HG02870 (cell line): Measurements from ENCODE around the gene SLC7A8.

Source experiments
- ATAC-seq: cut with Tn5 transposase; IDR thresholded peaks from one replicate; pipeline ENCODE4 v1.9.1; 2021; ENCODE audit warnings: mild to moderate bottlenecking, moderate library complexity; ENCODE audit not compliant: unreplicated experiment

Gene SLC7A8

DNA sequence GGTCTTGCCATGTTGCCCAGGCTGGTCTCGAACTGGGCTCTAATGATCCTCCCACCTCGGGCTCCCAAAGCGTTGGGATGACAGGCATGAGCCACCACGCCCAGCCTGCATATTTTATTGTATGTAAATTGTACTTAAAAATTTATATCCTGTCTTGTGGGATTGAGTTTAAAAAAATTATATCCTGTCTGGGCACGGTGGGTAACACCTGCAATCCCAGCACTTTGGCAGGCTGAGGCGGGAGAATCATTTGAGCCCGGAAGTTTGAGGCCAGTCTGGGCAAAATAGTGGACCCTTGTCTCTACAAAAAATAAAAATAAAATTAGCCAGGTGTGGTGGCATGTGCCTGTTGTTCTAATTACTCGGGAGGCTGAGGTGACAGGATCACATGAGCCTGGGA is 50.5 kb downstream of the SLC7A8 start:
- ATAC-seq: no peak

DNA sequence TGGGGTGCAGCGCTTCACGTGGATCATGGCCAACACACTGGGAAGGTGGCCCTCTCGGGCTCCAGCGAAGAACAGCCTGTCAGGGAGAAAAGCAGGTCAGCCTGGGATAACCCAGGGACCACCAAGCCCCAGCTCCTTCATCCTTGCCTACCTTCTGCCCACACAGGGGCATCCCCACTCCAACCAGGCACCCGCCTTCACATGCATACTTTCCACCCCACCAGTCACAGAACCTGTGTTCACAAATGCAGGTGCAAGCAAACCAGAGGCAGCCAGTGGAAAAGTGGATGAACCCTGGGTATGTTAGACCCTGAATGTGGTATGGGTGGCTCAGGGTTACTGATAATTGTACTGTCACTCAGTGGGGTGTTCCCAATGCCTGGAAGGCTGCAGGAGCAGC is 52.0 kb downstream of the SLC7A8 start:
- no peak for ATAC-seq

DNA sequence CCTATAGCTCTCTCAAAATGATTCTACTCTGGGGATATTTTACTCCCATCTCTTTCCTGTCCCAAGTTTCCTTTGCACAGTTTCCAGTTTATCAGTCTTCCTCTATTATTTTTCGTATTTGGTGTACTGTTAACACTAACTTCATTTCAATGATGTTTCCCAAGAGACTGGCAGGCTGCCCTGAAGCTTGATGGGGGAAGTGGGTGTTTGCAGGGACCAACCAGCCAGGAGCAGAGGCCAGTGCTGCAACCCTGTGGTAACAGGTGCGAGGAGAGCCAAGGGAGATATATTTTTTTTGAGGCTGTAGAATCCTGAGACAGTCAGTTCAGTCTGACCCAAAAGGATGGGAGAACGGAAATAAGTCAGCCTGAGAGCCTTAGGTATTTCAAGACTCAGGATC is 52.6 kb downstream of the SLC7A8 start:
- no peak for ATAC-seq

DNA sequence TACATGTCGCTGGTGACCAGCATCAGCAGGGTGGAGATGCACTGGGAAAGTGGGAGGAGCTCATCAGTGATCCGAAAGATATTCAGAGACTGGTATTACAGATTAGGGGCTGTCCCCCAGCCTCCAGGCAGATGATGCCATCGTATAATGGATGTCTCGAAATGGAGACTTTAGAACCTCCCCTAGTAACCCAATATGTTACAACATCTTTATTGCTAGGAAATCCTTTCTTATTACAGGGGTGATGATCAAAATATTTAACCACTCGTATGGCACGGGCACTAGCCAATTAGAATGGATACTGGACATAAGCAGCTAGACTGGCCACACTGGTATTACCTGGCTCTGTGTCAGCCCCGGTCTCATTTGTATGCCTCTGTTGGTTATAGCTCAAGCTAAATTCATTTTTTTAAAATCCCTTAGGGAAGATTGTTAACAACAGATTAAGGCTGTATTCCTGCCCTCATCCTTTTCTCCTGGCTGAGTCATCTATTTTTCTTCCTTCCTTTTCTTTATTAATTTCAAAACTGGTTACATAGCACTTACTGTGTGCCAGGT is 53.6 kb downstream of the SLC7A8 start:
- no peak for ATAC-seq

DNA sequence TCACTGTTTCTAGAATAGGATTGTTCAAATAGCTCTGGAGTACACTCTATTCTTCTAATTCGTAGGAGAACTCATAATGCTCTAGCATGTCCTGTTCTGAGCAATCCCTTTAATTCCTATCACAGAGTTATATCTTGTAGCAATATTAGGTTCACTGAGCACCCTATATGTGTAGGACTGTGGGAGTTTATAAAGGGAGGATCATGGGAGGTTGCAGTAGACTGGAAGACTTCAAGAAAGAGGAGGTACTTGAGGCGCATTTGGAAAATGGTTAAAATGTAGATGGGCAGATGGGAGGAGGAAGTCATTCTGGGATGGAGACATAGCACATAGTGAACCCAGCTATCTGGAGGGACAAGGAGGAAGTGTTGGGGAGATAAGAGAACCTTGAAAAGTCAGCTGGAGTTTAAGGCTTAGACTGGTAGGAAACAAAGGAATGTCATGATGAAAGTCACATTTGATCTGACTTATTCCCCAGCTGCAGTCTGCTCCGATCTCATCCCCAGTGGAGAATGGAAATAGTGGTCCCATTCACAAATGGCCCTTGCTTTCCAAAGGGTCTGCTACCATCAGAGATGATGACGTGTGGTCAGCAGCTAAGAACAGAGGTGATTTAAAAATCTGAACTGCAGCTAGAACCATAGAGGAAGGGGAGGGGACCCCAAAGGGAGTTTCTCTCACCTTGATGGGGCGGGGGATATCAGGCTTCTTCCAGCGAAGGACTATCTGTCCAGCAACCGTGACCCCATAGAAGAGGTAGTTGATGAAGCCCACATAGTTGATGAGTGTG is 54.3 kb downstream of the SLC7A8 start:
- ATAC-seq: no peak

DNA sequence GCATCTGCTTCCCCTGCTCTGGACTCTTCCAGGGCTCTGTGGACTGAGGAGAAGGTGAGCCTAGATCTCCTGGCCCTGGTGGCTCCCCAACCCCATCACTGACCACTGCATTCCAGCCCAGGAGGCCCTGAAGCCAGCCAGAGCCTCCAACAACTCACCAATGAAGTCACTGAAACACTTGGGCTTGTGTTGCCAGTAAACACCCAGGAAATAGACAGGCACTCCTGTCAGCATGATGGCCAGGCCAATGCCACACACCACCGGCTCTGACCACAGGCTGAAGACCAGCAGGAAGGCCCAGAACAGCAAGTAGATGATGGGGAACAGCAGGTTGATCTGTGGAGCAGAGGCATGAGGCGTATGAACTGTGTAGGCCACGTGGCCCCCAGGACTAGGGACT is 55.6 kb downstream of the SLC7A8 start:
- ATAC-seq: no peak

DNA sequence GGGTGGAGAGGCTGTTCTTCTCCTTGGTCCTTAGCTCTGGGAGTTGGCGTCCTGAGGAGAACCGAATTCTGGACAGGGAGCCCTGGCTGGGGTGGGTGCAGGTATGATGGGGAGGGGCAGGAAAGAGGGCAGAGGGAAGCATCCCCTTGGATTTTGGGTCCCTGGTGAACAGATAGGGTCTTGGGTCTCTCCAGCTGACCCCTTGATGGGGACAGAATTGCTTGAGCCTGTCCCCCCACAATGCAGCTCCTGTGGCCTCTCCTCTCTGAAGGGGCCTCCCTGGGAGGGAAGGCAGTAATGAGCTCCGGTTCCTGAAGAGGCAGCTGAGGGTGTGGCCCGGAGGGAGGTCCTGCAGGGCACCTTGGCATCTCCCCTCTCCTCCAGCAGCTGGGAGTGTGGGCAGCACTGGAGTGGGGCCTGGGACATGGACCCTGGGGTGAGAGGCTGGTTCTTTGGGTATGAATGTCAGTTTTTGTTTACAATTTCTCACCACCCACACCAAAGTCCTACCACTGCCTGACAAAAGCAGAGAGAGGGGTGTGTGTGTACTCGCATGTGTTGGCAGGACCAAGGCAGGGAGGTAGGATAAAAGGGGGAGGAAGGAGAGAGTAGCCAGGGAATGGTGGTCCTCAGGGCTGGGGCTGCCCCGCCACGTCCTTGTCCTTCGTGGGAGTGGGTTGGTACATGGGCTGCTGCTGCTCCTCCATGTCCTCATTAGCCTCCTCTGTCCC is 56.7 kb downstream of the SLC7A8 start:
- ATAC-seq: no peak

DNA sequence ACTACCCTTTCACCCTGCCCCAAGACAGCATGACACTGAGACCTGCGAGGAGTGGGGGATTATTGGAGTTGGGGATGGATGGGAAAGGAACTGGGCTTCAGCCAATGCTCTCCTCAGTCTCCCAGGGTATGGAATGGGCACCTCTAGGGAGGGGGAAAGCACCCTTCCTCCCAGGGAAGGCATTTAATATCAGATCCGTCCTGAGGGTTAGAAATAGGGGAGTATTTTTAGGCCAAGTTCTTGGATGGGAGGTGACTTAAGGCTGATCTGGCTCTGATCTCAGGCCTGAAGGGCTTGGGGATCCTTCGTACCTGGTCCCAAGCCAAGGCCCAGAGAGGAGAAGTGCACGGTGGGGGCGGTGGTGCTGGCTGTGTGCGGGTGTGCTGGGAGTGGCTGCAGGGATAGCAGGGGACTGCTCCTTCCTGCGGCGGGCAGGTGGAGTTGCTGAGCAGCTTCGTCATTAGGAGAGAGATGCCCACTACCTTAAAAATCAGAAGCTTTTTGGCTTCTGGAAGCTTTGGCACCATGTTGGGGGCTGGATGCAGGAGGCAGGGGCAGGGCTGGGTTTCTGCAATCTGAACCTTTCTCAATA is 57.4 kb downstream of the SLC7A8 start:
- no peak for ATAC-seq

DNA sequence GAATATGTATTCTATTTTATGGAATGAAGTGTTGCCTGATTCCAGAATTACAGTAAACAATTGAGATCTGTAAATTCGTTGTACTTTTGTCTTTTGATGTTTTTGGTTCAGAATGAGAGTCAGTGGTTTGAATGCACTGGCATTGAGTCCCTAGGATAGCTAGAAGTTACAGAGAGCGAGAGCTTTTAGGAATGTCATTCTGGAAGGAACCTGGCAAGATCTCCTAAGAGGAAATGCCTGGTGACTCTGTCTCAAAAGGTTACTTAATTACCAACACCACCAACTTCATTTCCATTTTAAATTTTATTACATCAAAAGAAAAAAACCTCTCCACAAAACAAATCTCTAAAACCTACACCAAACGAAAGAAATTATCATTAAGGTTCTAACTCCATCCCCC is 58.4 kb downstream of the SLC7A8 start:
- ATAC-seq: no peak

DNA sequence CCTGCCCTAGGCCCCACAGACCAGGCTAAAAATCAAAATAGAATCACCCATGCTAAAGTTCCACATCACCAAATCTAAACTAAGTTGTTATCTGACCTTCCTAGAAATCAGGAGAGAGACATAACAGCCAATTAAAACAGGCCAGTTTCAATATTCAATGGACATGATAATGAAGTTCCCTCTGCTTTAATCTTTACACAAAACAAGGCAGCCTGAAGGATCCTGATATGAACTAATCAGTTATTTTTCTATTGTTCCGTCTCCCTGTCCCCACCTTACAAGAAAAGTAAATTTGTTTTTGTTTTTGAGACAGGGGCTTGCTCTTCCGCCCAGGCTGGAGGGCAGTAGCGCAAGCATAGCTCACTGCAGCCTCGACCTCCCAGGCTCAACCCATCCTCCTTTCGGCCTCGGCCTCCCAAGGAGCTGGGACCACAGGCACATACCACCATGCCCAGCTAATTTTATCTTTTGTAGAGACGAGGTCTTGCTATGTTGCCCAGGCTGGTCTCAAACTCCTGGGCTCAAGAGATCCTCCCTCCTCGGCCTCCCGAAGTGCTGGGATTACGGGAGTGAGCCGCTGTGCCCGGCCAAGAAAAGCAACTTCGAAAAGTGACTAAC is 59.0 kb downstream of the SLC7A8 start:
- ATAC-seq: no peak

DNA sequence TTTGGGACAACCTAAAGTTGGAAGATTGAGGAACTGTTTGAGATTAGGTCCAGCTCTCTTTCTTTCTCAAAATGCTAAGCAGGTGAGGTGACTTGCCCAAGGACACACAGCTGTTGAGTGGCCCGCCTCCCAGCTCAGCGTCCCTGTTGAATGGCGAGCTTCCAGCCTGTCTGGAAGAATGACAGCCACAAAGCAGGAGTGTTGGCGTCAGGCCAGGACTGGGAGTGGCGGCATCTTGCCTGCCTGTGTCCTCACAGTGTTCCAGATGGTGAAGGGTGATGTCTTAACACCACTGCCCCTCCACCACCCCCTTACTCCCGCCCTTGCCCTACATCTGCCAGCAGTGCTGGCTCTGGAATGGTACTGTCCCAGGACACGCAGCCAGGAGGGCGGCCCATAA is 60.0 kb downstream of the SLC7A8 start:
- no peak for ATAC-seq

DNA sequence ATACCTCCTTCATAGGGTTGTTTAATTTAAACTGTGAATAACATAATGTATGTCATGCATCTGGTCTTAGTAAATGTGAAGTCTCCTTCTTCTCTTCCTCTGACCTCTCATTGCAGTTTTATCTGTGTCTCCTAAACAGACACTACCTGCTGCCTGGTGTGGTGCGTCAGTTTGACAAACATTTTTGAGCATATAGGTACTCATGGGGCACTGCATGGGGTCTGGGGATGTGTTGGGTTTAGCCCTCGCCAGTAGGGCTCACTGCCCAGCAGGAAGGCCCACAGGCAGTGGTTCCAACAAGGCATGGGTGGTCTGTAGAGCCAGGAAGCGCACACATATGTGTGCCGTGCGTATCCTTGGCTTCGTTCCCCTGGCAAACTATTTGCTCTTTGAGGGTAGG is 61.4 kb downstream of the SLC7A8 start:
- ATAC-seq: no peak

DNA sequence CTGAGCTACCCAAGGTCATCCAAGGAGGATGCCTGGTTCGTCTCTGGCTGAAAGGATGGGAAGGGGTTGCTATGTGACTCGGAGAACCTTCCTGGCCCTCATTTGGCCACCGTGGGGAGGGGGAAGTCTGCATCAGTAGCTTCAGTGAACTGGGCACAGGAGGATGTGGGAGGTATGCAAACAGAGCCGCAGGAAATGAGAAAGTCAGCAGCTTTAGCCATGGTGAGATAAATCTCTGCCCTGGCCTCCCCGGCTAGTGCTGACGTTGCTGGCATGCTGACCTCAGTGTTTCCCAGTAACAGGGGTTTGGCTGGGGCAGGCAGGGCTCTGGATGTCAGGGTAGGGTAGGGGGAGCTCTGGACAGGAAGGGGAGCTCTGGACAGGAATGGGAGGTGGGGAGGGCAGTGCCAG is 62.1 kb downstream of the SLC7A8 start:
- ATAC-seq: no peak

DNA sequence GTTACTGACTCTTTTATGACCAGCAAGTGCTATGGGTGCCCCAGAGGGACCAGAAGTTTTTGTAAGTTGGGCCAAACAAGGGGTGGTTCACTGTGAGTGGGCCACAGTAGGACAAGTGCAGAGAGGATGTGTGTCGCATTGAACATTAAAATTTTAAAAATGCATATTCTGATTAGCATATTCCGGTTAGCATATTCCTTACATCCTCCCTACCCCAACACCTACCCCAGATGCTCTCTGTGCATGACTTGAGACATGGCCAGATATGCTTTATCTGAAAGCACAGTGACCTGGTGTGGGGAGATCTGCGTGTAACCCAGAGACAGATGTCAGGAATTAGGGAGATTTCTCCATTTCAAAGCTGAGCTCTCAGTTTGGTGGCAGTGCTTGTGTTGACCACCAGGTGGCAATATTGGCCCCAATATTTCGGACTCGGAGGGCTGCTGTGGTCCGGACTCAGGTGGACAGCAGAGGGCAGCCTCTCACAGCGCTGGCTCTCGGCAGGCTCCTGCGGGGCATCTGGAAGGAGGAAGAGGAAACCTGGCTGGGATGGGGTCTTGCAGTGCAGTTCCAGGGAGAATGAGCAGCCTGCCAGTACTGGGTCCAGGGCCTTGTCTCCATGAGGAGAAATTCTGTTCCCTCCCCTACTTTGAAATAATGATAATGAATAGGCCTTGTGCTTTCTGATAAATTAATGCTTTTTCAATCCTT is 62.8 kb downstream of the SLC7A8 start:
- ATAC-seq: peak; percentile 69

DNA sequence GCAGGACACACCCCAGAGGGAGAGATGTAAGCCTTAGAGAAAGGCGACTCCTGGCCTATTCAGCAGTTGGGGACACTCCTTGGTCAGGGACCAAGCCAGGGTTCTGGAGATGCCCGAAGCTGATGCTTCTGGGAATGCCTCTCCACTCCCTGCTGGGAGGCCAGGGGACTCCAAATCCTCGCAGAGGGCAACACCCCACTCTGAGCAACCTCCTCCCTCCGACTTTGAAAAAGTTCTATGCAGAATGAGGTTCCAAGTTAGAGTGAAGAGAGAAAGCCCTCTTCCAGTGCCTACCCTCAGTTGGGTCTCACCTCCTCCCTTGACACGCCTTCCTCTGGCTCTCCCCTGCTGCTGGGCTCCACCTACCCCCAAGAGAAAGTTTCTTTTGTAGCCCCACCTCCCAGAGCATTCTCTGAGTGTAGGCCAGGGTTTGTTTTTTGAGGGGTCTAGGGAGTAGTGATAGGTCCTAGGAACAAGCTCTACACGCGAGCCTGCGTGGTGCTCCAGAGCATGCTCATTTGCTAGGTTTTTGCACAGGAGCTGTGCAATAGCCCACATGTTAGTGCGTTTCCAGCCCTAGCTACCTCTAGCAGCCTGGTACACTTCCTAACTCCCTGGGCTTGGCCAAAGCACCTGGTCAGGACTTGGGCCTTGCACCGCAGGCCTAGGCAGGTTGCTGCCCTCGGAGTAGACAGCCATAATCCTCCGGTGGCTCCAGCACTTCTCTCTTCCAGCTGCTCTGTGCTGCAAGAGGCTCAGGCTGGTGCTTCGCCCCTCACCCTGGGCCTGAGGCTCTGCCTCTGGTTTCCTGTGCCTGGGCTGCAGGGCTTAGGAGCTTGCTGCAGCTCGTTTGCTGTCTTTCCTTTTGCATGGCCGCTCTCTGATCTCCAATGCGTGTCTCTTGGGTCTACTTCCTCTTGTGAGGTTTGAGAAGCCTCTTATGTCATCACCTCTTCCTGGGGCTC is 63.8 kb downstream of the SLC7A8 start:
- no peak for ATAC-seq

DNA sequence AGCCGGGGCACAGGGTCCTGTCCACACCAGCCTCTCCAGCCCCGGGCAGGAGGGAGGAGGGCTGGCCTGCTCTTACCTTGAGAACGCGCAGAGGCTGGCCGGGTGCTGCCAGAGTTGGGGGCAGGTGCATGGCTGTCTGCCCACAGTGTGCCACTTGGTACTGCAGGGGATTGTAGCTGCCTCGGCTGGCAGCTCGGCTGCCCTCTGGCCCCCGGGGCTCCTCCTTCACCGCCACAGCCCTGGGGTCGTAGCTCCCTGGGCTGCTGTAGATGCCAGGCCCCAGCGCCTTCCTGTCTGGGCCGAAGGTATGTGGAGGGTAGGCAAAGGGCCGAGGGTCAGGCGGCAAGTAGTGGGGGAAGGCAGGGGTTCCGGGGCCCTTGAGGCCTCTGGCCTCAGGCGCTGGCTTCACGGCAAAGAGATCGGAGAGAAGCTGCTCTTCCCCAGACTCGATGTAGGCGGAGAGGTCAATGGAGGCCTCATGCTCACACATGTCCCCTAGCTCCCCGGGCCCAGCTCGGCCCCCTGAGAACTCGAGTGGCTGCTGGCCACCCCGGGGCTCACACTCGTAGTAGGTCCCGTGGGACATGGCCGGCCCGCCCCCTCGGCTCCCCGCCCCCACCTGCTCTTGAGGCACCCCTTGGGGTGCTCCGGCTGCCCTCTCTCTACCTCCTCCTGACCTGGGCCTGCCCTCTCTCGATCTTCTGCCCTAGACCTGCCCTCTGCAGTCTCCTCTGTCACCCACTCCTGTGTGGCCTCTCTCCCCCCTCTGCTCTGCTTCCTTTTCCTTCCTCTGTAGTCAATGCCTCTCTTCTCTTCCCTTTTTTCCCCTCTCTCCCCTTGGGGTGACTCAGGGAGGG is 64.7 kb downstream of the SLC7A8 start, which contains the start of gene CEBPE:
Gene CEBPE, minus strand, starts transcription at position 750 of the 857 bp plus-strand sequence. Its CDS starts 164 bp downstream, at position 586.
- ATAC-seq: no peak

DNA sequence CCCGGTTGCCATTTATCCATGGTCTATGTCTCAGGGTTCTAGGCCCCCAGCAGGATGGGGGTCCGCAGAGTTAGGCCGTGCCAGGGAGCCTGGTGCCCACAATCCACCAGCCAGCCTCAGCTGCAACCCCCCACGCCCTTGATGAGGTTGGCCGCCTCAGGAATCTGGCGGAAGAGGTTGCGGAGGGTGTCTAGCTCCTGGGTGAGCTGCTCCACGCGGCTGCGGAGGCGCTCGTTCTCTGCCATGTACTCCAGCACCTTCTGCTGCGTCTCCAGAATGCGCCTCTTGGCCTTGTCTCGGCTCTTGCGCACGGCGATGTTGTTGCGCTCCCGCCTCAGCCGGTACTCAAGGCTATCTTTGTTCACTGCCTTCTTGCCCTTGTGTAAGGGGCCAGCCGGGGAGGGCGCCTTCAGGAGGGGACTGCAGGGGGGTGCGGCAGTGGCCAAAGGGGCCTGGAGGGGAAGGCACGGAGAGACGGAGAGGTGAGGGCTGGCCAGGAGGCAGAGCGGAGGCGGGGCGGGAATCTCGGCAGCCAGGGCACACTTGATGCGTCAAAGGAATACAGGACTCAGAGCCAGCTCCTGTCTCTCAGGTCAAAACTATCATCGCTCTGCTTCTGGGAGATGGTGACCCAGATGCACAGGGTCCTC is 66.0 kb downstream of the SLC7A8 start:
- ATAC-seq: no peak

DNA sequence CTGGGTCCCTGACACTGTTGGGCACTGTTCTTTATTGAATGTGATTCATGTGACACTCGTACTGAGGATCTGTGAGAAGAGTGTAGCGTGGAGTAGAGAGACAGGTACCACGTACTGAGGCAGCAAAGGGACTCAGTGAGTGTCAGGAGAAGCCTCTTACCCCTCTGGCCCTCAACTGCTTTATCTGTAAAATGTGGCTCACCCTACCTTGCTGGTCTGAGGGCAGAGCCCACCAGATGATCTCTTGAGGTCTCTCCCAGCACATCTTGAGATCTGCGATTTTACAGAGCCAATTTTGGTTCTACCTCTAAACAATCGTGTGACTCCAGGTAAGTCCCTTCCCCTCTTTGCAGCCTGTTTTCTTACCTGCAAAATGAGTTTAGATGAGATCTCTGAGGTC is 67.5 kb downstream of the SLC7A8 start:
- ATAC-seq: no peak
